Activated naive CD8-positive, alpha-beta T cell treated with anti-CD3 and anti-CD28 coated beads, Interleukin-2, amount 50 U/mL, for 16 hours (primary cell): ENCODE data around the gene DPYSL4.

Experiments used
- DNase-seq: peaks from one replicate; pipeline ENCODE4 v3.0.0-alpha.2; 2020; ENCODE audit warnings: low read depth, low spot score

Gene DPYSL4

GRCh38 chr10:132163826-132164515 lies 22.8 kb upstream of the DPYSL4 start:
- no peak for DNase-seq

GRCh38 chr10:132164761-132165278 lies 21.9 kb upstream of the DPYSL4 start:
- DNase-seq: no peak

DNA sequence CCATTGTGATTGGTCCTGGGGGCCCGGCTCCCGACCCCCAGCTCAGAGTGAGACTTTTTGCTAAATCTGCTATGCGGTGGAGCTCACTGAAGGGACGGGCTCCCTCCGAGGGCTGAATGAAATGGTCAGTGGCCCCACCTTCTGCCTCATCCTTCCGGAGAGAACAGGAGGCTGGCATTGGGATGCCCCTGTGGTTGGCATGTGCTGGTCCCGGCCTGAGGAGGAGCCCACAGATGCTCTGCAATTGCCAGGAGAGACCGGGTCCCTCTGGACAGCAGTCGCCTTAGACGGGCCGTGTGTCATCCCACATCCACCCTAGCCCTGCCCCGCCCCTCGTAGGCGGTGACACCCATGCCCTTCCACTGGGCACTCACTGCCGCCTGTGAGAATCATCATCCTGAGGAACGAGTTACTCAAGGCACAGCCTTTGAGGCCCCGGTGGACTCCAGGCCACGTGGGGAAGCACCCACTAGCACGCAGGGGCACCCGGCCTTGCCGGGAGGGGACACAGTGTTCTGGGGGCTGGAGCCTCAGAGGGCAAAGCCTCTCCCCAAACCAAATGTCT lies 21.2 kb upstream of the DPYSL4 start:
- DNase-seq: no peak

DNA sequence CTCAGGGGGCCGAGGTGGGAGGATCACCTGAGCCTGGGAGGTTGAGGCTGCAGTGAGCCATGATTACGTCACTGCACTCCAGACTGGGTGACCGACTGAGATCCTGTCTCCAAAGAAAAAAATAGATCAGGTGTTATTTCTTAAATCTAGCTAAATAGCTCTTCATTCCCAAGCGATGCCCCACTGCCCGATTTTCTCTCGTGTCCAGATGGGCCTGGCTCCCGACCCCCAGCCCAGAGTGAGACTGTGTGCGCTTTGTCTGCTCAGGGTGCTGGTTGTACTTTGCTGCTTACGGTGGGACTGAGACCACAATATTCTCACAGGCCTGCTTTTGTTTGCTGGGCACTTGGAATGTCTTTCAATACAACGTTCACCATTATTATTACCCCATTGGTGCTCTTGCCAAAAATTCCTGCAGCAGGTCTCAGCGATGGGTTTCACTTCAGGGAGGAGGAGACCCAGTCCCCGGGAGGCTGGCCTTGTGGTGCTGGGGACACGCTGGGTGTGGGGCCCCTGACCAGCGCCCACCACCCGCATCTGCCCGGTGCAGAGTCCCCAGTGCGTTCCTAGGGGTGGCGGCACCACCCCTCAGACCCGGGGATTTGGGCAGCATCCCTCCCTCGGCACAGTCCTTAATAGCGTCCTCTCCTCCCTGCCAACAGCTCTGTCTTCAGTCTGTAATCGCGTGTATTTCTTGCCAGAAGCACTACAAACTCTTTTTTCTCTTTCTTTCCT lies 20.4 kb upstream of the DPYSL4 start:
- no peak for DNase-seq

GRCh38 chr10:132167041-132167674 lies 19.6 kb upstream of the DPYSL4 start:
- DNase-seq: no peak

GRCh38 chr10:132167976-132168375 lies 18.8 kb upstream of the DPYSL4 start:
- DNase-seq: no peak

DNA sequence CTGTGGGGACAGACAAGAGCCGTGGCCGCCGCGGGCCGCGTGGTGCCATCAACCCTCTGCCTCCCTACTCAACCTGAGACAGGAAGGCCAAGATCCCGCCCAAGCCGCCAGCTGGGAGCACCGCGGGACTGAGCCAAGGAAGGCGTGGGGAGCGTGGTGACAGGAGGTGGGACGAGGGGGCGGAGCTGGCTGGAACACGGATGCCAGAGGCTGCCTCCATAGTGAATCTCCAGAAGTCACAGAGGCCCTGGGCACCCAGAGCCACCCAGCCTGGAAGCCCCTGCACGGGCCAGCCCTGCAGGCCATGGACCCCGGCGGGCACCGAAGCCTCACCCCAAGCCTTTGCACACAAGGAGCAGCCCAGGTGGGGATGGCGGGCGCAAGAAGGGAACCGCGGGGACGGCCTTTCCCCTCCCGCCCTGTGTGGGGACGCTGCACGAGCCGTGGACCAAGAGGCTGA lies 18.1 kb upstream of the DPYSL4 start:
- no peak for DNase-seq

- no peak for DNase-seq
Observed at GRCh38 chr10:132169031-132169765, 17.6 kb upstream of the DPYSL4 start.

- no peak for DNase-seq
Observed at GRCh38 chr10:132169766-132170560, 16.8 kb upstream of the DPYSL4 start.

GRCh38 chr10:132170561-132171361 lies 16.0 kb upstream of the DPYSL4 start:
- no peak for DNase-seq

DNA sequence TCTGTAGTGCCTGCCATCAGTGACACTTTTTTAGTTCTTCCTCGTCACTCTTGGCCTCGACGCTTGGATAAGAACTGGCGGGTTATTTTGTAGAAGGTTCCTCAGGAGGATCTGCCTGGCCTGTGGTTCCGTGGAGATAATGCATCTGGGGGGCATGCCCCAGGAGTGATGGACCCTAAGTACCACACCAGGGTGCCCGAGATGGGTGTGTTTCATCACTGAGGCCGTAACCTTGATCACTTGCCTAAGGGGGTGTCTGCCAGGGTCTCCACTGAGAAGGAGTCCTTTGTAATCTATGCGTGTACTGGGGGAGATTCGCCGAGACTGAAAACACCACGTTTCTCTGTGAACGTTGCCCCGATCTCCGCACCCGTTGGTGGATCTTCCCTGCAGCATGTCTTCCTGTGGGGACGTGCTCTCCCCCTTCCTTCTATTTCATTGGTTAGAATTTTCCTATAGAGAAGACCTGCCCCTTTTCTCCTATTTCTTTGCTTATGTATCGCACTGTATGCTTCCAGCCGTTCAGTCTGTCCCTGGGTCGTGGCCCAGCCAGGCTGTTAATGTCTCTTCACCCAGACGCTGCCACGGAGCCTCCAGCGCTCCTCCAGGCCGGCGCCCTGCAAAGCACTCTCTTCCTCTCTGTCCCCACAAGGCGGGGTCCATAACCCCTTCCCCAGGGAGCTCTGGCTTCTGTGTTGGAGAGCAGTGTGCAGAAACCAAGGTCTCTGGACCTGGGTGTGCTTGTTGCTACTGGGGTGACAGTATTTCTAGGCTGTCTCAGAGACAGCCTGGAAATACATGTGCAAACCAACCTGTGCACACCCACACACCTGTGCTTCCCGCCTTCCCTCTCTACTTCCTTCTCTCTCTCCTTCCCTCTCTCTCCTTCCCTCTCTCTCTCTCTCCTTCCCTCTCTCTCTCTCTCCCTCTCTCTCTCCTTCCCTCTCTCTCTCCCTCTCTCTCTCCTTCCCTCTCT lies 14.4 kb upstream of the DPYSL4 start:
- no peak for DNase-seq

GRCh38 chr10:132173185-132173584 lies 13.6 kb upstream of the DPYSL4 start:
- DNase-seq: no peak

DNA sequence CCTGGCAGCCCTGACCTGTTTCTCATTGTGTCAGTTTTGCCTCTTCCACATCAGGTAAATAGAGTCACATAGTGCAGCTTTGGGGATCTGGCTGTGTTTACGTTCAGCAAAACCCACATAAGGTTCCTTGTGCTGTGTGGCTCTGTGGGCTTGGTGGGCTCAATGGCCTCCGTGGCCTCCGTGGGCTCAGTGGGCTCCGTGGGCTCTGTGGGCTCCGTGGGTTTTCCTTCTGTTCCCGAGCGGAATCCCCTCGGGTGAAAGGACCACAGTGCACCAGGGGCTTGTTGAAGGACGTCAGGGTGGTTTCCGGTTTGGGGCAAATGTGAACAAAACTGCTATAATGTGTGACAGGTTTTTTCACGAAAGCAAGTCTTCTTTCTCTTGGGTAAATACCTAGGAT lies 12.5 kb upstream of the DPYSL4 start:
- no peak for DNase-seq

DNA sequence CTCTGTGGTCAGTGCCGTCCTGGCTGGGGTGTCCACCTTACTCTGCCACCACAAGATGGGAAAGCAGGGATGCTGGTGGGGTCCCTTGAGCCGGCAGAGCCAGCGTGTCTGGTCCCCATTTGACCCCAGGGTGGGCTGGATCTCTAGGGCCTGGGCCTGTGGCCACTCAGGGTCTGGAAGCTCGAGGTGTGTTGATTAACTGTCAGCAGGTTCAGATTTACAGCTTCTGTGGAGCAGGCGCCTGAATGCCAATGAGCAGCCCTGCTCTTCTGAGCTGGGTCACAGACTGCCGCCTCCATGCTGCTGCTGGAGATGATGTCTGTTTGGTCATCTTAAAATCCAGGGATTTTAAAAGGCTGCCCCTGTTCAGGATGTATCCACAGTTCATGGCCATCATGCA lies 11.3 kb upstream of the DPYSL4 start:
- DNase-seq: no peak

DNA sequence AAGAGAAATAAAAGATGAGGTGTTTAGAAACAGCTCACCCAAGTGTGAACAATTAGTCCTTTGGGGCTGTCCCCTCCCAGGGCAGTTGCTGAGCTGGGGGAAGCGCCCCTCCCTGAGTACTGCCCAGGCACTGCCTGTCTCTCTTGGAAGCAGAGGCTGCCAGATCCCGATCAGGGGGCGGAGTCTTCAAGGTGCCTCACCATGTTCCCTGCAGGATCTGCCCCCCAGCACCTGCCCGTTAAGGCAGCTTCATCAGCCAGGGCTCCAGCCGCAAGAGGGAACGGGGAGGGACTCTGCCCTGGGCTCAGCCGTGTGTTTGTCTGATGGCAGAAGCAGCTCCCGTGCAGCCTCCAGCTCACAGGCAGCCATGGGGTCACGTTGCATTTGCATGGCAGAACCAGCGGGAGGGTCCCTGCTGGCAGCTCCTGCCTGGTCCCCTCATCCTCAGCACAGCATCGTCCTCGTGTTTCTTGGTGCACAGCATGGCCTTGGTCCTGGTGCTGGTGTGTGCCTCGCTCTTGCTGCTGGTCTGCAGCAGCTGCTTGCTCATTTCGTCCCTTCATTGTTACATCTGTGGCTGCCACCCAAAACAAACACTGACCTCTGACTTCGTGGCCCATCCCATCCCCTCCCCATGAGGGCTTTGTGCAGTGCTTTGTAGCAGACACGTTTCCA lies 10.7 kb upstream of the DPYSL4 start:
- no peak for DNase-seq

DNA sequence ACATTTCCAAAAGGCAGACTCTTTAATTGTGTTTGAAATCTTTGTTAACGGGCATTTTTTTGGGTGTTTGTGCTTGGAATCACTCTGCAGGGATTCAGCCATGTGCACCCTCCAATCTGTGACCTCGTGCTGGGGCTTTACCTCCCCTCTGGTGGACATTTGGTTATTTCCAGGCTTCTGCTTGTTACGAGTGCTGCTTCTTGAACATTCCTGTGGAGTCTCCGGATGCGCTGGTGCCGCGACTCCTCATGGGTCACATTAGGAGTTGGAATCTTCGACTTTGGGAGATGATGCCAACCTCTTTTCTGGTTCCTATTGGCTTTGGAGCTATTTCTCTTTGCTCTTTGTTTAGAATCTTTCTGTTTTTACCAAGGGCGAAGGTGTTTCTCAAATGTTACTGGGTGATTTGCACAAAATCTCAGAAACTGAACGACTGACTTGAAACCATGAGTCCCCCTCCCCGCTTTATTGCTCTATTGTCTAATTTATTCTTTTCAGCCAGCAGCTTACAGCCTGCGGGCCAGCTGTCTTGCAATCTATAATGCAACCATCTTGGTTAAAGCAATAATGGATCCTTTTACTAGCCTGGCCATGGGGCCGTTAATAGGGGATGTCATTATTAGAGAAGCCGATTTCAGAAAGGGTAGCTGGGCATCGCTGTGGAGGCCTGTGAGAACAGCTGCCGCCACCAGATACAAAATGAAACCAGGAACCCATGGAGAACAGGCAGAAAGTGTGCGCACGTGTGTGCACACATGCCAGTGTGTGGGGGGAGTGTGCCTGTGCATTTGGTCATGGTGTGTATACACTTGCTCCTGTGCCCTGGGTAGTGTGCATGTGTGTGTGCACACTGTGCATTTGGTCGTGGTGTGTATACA lies 9.9 kb upstream of the DPYSL4 start:
- no peak for DNase-seq

- no peak for DNase-seq
Observed at GRCh38 chr10:132178046-132178445, 8.7 kb upstream of the DPYSL4 start.
